OCI-LY3 (cell line): ENCODE results near the gene FHIP2A.

Experiments
- EZH2phosphoT487 ChIP-seq: fragments of 200-600 bp; shearing (Covaris generic); IDR thresholded peaks from 2 replicates; pipeline ENCODE4 v1.6.1; 2018; ENCODE audit warnings: antibody characterized with exemption, mixed run types, low read depth
- TF ChIP-seq, protein P1 (sequence below): fragments of 200-600, 300-600 bp; sonication (generic); IDR thresholded peaks from 2 replicates; pipeline ENCODE4 v1.5.1; 2014; ENCODE audit warnings: antibody characterized with exemption, low read length, low read depth

DNA sequence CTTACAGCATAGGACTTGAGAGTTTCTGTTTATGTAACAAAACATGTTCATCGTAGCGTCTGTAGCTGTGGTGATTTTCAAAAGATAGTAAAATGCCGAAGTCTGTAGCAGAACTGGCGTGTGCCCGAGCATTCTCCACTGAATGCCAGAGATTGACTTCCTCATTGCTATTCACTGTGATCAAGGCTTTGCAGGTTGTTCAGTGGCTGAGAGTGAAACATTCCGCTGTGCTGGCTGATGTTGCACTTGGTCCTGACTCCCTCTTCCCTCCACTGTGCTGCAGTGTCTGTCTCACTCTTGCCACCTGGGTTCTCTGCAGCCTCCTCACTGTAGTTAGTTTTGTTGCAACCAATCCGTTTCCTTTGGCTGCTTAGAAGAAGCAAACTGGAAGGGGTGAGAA lies 37.6 kb downstream of the FHIP2A start:
- TF ChIP-seq, protein P1, sequence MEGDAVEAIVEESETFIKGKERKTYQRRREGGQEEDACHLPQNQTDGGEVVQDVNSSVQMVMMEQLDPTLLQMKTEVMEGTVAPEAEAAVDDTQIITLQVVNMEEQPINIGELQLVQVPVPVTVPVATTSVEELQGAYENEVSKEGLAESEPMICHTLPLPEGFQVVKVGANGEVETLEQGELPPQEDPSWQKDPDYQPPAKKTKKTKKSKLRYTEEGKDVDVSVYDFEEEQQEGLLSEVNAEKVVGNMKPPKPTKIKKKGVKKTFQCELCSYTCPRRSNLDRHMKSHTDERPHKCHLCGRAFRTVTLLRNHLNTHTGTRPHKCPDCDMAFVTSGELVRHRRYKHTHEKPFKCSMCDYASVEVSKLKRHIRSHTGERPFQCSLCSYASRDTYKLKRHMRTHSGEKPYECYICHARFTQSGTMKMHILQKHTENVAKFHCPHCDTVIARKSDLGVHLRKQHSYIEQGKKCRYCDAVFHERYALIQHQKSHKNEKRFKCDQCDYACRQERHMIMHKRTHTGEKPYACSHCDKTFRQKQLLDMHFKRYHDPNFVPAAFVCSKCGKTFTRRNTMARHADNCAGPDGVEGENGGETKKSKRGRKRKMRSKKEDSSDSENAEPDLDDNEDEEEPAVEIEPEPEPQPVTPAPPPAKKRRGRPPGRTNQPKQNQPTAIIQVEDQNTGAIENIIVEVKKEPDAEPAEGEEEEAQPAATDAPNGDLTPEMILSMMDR, result no peak
- TF ChIP-seq EZH2phosphoT487, result no peak
